Natural killer cell treated with Interleukin-12 subunit alpha and Interleukin-12 subunit beta and Interleukin-15 and Interleukin-18, amount 100 ng/mL, for 72 hours (primary cell): ENCODE measurements around the gene AADACL4. TPM values are rescaled to one million over a fixed set of nuclear protein-coding genes. Genes with fewer than 3 reads are reported as not detected.

Experiments
- ATAC-seq, 2 donors: fragments of 150-1000 bp; cut with Tn5 transposase in 1 of 2; sonication (Bioruptor Pico), chemical (Tn5 transposase) in 1 of 2; 2 replicates each; pipeline ENCODE4 v1.10.0; 2021
- DNase-seq: peaks from one replicate; pipeline ENCODE4 v3.0.0; 2022; ENCODE audit warnings: low spot score
- H3K27ac Mint-ChIP-seq, 2 donors: 1 replicate in 1 of 2; 2 replicates in 1 of 2; pipeline ENCODE4 v1.8.0; 2022; ENCODE audit warnings: mixed read lengths in 2 of 2, mild to moderate bottlenecking in 1 of 2, moderate library complexity in 1 of 2
- H3K27me3 Mint-ChIP-seq, 2 donors: 1 replicate in 1 of 2; 2 replicates in 1 of 2; pipeline ENCODE4 v1.8.0; 2022; ENCODE audit warnings: mixed read lengths in 2 of 2
- H3K36me3 Mint-ChIP-seq: one replicate; pipeline ENCODE4 v1.8.0; 2022; ENCODE audit warnings: mixed read lengths
- H3K4me1 Mint-ChIP-seq, 2 donors: 1 replicate in 1 of 2; 2 replicates in 1 of 2; pipeline ENCODE4 v1.8.0; 2022; ENCODE audit warnings: low read depth in 2 of 2, mixed read lengths in 2 of 2, mild to moderate bottlenecking in 1 of 2
- H3K4me3 Mint-ChIP-seq: one replicate; pipeline ENCODE4 v1.8.0; 2022; ENCODE audit warnings: mixed read lengths
- H3K9me3 Mint-ChIP-seq: 2 replicates; pipeline ENCODE4 v1.8.0; 2022; ENCODE audit warnings: mixed read lengths
- total RNA-seq, 2 donors: library from RNA; stranded (reverse); gene quantifications; one replicate each; pipeline ENCODE4 v1.2.3, GENCODE V29; 2022

AADACL4 gene
- total RNA-seq, 2 donors from 2014 or later = not detected

DNA sequence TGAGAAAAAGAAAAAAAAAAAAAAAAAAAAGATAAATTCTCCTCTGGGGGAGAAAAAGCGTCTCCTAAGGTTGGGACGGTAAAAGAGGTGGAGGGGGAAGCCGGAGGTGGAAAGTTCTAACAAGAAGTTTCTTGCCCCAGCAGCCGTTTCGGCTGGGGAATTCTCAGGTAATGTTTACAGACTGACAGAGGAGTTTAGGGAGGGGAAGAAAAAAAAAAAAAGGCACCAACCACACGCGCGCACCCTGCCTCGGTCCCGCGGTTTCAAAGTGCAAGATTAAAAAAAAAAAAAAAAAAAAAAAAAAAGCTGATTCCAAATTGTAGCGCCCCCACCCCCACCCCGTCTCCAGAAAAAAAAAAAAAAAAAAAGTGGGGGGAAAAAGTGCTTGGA is 26.4 kb upstream of the AADACL4 start:
- DNase-seq = peak; percentile 74
- peaks cover 6% of the 10 kb centered on the region for H3K36me3 Mint-ChIP-seq
- no peaks in the 10 kb centered on the region for H3K27me3 Mint-ChIP-seq
- peak overlapping the region; percentile 82 to 96 for H3K27ac Mint-ChIP-seq
- peak overlapping the region; percentile 89 for H3K4me3 Mint-ChIP-seq
- peaks cover 64 to 70% of the 10 kb centered on the region in 2 donors for H3K4me1 Mint-ChIP-seq
- no peaks in the 10 kb centered on the region for H3K9me3 Mint-ChIP-seq
- peak in 1 of 2 donors; percentile 41 for ATAC-seq

DNA sequence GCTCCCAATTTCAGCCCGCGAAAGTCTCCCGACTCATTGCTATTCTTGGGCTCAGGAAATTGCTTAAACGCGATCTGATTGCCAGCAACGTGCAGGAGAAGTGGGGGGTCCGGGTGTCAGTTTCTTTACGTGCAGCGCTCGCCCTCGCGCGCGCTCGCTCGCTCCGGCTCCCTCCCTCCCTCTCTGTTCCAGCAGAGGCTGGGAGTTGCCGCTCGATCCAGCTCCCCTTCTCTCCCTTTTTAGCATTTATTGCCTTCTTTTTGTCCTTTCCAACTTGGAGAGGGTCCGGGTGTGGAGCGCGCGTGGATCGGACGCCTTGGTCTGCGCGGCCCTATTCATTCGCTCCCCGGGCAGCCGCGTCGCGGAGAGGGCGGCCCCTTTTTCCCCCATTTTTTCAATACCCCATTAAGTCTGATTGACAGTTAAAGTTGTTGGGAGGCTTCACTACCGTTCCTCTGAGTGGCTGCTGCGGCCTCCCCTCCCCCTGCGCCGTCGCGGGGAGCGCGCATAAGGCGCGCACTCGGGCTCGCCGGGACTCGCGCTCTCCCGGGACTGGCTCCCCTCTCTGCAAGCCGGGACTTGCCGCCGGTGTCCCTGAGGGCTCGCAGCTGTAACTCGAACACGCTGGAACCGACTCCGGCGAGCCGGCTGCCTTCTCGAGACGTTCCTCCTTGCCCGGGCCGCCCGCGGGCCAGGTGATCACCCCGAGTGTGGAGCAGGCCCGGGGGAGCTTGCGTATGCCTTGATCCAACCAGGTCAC is 25.8 kb upstream of the AADACL4 start, which contains the start of gene DHRS3:
Gene DHRS3 (minus strand): TSS at position 310 of the 760 bp plus-strand sequence. CDS start 862 bp downstream, outside the sequence.
- no peaks in the 10 kb centered on the region for H3K27me3 Mint-ChIP-seq
- peak; percentile 81 for DNase-seq
- peak within 1 kb of the TSS; percentile 89 for H3K4me3 Mint-ChIP-seq
- ATAC-seq = peak; percentile 69 to 77
- H3K27ac Mint-ChIP-seq = peak within 1 kb of the TSS; percentile 82 to 96
- peaks cover 58 to 64% of the 10 kb centered on the region in 2 donors for H3K4me1 Mint-ChIP-seq
- H3K36me3 Mint-ChIP-seq = peaks cover 4% of the 10 kb centered on the region
- H3K9me3 Mint-ChIP-seq = no peaks in the 10 kb centered on the region

DNA sequence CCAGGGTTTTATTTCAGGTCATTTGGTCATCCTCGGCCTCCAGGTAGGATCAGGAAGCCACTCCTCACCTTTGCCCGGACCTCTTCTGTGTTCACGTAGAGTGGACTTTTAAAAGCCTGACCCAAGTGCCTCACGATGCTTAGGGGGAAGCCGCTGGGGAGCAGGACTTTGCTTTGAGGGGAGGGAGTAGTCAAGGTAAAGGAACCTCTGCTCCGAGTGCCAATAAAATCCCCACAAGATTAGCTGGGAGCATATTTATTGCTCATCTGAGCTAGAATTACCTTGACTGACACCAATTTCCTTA is 25.3 kb upstream of the AADACL4 start:
- Mint-ChIP-seq H3K4me1 (peaks cover 53 to 59% of the 10 kb centered on the region in 2 donors), H3K27me3 (no peaks in the 10 kb centered on the region), H3K36me3 (peaks cover 4% of the 10 kb centered on the region), H3K4me3 (peak overlapping the region; percentile 89), H3K9me3 (no peaks in the 10 kb centered on the region), H3K27ac (peak overlapping the region; percentile 82 to 96)
- no peak for DNase-seq
- no peak for ATAC-seq

DNA sequence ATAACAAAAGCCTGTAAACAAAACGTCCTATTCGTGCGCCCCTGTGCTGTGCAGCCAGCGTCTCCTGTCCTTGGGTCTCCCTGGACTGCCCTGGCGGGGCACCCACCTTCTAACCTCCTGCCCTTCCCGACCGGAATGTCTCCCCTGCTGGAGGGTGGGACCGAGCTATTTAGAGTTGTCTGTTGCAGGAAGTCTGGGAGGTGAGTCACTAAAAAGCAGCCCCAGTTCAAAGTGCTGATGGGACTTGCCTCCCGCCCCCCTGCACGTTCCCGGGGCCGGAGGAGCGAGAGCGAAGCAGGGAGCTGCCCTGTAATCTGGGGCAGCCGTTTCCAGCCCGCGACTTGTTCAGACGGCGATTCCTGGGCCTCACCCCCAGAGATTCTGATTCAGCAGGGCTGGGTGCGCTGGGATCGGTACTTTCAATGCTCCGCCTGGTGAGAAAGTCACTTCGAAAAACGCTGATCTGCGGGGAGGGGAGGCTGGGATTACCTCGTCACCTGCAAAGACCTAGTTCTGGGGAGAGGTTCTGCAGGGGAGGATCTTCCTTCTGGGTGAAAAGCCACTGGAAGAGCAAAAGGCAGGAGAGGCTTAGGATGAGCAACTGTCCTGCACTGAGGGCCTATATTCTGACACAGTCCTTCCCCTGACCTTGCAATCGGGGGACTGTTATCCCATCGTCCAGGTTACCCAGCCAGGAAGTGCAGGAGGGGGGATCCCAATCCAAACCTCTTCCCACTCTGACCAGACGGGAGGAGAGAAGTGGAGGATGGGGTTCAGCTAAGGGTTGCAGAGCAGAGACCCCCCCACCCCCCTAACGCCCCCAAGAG is 24.7 kb upstream of the AADACL4 start:
- H3K27ac Mint-ChIP-seq = peak overlapping the region; percentile 82 to 96
- H3K27me3 Mint-ChIP-seq = no peaks in the 10 kb centered on the region
- H3K36me3 Mint-ChIP-seq = peaks cover 4% of the 10 kb centered on the region
- ATAC-seq (peak; percentile 47 to 64), DNase-seq (peak; percentile 81)
- peak overlapping the region; percentile 89 for H3K4me3 Mint-ChIP-seq
- peaks cover 48 to 57% of the 10 kb centered on the region in 2 donors for H3K4me1 Mint-ChIP-seq
- no peaks in the 10 kb centered on the region for H3K9me3 Mint-ChIP-seq

DNA sequence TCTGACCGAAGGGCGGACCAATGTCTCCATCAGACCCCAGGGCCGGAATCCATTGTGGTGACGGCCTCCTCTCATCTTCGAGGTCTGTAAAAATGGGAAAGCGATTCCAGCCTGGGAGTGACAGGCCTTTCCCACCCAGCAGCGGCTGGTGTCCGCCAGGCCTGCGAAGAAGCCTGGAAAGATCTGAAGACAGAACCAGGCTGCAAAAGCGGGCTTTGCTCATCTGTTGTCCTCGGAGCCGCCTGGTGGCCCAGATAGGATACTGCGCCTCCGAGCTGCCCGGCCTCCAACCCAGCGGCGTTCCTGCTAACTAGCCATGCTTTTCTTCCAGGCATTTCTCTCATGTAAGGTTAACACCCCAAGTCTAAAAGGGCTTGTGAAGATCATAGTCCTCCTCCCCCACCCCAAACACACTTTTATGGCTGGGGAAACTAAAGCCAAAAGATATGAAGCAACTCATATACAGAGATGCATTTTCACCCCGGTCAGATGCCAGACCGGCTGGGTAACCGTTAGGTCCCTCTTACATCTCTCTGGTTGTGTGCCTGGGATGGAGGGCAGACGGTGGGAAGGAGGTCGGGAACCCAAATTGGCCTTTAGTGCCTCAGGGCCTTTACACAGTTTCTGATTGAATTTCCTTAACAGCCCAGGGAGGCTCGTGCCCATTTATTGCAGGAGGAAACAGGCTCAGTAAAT is 23.9 kb upstream of the AADACL4 start:
- H3K4me1 Mint-ChIP-seq = peaks cover 41 to 49% of the 10 kb centered on the region in 2 donors
- no peaks in the 10 kb centered on the region for H3K9me3 Mint-ChIP-seq
- H3K27ac Mint-ChIP-seq = peak overlapping the region; percentile 82 to 96
- peak overlapping the region; percentile 89 for H3K4me3 Mint-ChIP-seq
- ATAC-seq = peak; percentile 63 to 74
- H3K27me3 Mint-ChIP-seq = no peaks in the 10 kb centered on the region
- peak; percentile 81 for DNase-seq
- H3K36me3 Mint-ChIP-seq = peaks cover 4% of the 10 kb centered on the region

DNA sequence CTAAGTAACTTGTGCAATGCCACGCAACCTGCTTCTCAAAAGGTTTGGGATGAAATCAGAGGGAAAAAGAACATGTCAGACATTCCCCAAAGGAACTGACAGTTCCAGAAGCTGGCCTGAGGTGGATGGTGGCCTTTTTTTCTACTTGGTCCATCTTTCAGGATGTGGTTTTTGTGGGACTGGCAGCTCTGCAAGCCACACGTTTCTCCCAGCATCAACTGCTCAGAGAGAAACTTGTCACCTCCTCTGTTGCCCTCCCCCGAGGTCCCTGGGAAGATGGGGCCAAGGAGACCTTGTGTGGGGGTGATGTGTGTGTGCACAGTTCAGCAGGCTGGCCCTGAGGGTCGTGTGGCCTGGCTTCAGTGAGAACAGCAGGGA is 23.4 kb upstream of the AADACL4 start:
- Mint-ChIP-seq H3K4me1 (peaks cover 37 to 45% of the 10 kb centered on the region in 2 donors), H3K9me3 (no peaks in the 10 kb centered on the region), H3K4me3 (peak overlapping the region; percentile 89), H3K36me3 (peaks cover 4% of the 10 kb centered on the region), H3K27me3 (no peaks in the 10 kb centered on the region), H3K27ac (peak overlapping the region; percentile 82 to 96)
- DNase-seq (peak; percentile 84), ATAC-seq (peak; percentile 62 to 65)

DNA sequence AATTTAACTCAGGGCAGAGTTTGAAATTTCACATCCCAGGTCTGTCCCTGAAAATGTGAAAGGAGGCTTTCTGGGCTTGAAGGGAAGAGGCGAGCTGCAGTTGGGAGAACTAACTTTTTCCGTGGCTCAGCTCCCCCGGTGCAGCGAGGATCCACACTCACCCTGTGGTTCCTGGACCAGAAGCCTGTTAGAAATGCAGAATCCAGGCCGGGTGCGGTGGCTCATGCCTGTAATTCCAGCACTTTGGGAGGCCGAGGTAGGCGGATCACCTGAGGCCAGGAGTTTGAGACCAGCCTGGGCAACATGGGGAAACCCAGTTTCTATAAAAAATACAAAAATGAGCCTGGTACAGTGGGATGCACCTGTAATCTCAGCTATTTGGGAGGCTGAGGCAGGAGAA is 23.0 kb upstream of the AADACL4 start:
- Mint-ChIP-seq H3K27ac (peak overlapping the region in 1 of 2 donors; percentile 82), H3K9me3 (no peaks in the 10 kb centered on the region), H3K4me3 (peak overlapping the region; percentile 89), H3K27me3 (no peaks in the 10 kb centered on the region), H3K4me1 (peaks cover 34 to 40% of the 10 kb centered on the region in 2 donors), H3K36me3 (peaks cover 4% of the 10 kb centered on the region)
- no peak for ATAC-seq
- no peak for DNase-seq

DNA sequence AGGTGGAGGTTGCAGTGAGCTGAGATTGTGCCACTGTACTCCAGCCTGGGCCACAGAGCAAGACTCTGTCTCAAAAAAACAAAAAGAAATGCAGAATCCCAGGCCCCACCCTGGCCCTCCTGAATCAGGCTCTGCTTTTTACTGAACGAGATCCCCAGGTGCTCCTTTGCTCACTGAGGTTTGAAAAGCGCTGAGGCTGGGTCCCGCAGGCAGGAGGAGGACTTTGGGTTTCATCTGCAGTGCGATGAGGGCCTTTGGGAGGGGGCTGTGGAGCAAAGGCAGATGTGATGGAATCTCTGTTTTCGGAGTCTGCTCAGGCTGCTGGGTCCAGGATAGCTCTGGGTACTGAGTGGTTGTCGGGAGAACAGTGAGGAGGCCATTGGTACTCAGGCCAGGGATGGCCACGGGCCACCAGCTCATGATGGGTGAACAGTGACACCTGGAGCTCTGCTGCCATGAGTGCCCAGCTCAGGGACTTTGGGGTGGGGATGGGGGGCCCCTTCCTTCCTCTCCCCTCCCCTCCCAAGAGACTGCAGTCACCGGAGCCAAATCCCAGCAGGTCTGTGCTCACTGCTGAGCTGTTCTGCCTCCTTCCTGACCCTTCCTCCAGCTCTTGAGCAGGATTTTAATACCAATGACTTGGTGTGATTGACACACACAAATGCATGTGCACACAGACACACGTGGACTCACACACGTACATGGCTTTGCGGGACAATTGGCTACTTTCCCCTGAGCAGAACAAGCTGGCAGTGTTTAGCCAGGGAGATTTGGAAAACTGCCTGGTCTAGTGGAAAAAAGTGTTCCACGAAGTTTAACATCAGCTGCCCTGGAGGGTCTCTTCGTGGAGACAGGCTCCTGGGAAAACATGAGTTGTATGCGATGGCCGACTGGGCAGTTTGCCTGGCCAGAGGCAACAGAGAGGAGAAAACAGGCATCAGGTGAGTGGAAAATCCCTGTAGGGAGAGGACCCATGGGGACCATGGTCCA is 22.2 kb upstream of the AADACL4 start:
- ATAC-seq = no peak

DNA sequence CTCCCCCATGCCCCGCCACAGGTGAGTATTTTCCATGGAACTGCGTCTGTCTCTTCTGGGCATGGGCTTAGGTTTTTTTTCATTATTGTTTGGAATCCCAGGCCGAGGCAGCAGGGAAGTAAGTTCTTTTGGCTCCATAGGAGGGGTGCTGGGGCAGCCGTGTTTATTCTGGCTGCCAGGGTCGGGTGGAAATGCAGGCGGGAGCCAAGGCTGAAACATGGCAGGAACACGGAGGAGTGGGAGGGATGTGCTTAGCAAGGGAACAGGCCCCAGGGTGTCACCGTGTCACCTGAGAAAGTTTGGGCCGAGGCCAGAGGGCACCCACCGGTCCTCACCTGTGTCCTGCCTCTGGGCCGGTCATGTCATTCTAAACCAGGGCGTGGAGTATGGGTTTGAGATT is 21.4 kb upstream of the AADACL4 start:
- Mint-ChIP-seq H3K4me3 (no peak overlapping the region), H3K27ac (no peak overlapping the region), H3K36me3 (no peaks in the 10 kb centered on the region), H3K9me3 (no peaks in the 10 kb centered on the region), H3K27me3 (no peaks in the 10 kb centered on the region), H3K4me1 (peaks cover 31 to 34% of the 10 kb centered on the region in 2 donors)
- ATAC-seq (no peak), DNase-seq (no peak)

More for the DNA sequence above, 22.2 kb upstream of the AADACL4 start:
- Mint-ChIP-seq H3K4me1 (peaks cover 34 to 36% of the 10 kb centered on the region in 2 donors), H3K4me3 (no peak overlapping the region), H3K9me3 (no peaks in the 10 kb centered on the region), H3K27me3 (no peaks in the 10 kb centered on the region), H3K27ac (peak overlapping the region in 1 of 2 donors; percentile 51), H3K36me3 (peaks cover 4% of the 10 kb centered on the region)
- DNase-seq = no peak

DNA sequence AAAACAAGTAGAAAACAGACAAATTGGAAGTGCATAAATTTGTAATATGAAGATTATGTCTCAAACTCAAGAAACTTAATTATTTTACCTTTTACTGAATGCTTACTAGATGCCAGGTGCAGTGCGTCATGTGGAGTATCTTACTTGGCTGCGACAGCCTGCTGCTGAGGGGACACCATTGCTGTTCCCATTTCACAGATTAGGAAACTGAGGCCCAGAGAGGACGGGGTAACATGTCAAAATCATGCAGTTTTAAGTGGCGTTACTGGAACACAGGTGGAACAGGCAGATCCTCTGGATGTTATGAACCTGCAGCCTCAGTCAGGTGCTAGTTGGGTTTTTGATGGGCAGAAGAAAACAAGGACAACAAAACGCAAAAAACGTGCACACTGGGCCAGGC is 18.6 kb upstream of the AADACL4 start:
- H3K9me3 Mint-ChIP-seq = no peaks in the 10 kb centered on the region
- no peak for ATAC-seq
- no peaks in the 10 kb centered on the region for H3K27me3 Mint-ChIP-seq
- H3K27ac Mint-ChIP-seq = no peak overlapping the region
- no peak for DNase-seq
- H3K4me3 Mint-ChIP-seq = no peak overlapping the region
- no peaks in the 10 kb centered on the region for H3K36me3 Mint-ChIP-seq
- peaks cover 8 to 11% of the 10 kb centered on the region in 2 donors for H3K4me1 Mint-ChIP-seq

DNA sequence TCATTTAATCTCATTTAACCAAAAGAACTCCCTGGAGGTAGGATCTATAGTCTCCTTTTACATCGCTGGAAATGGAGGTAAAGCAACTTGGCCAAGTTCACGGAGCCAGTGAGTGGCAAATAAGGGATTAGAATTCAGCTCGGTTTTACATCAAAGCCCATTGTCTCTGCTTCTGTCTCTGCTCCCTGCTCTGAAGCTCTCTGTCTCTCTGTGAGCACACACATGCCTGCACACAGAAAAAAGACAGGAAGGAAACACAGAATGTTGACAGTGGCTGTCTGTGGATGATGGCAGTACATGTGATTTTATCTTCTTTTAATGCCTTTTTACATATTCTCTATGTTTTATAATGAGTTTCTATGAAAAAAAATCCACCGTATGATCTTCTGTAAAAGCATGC is 17.0 kb upstream of the AADACL4 start:
- no peak overlapping the region for H3K27ac Mint-ChIP-seq
- no peak for ATAC-seq
- no peaks in the 10 kb centered on the region for H3K36me3 Mint-ChIP-seq
- H3K4me3 Mint-ChIP-seq = no peak overlapping the region
- no peak for DNase-seq
- H3K27me3 Mint-ChIP-seq = peaks cover 0 to under 1% of the 10 kb centered on the region in 2 donors
- peaks cover 0 to 6% of the 10 kb centered on the region in 2 donors for H3K4me1 Mint-ChIP-seq
- H3K9me3 Mint-ChIP-seq = no peaks in the 10 kb centered on the region

DNA sequence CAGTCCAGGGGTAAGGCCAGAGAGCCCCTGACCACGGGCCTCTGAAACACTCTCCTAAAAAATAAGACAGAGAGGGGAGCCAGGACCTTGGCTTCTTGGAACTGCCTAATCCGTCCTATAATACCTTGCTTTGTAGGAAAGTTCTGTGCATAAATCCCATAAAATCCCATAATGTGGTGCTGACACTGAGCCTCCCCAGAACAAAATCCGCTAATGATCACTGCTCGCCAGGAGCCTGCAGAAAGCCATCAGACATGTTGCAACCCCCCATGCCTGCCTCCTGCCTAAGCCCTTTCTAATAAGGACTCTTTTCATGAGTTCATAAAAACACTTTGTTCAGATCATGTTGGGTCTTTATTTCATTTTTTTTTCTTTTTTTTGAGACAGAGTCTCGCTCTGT is 16.6 kb upstream of the AADACL4 start:
- ATAC-seq (no peak), DNase-seq (no peak)
- Mint-ChIP-seq H3K9me3 (no peaks in the 10 kb centered on the region), H3K36me3 (no peaks in the 10 kb centered on the region), H3K27ac (no peak overlapping the region), H3K27me3 (peaks cover 0 to 2% of the 10 kb centered on the region in 2 donors), H3K4me1 (peaks cover 0 to 11% of the 10 kb centered on the region in 2 donors), H3K4me3 (no peak overlapping the region)
